ENCODE results near the gene OLIG1.

GRCh38 chr21:33046455-33046854 lies 23.5 kb upstream of the OLIG1 start:
- TF ChIP-seq POLR2A (IDR thresholded peaks at IDR 0.05), result no peak
- TF ChIP-seq CTCF (IDR thresholded peaks at IDR 0.05), result no peak
- no peak for TF ChIP-seq EP300 (IDR thresholded peaks at IDR 0.05)

Measured in tibial nerve (tissue), 4 donors.